GM13977 (cell line): Measurements from ENCODE around the gene CABLES2.

Experiments
- DNase-seq: peaks from one replicate; pipeline ENCODE4 v3.0.0; 2012; ENCODE audit warnings: low spot score
- CTCF ChIP-seq: IDR thresholded peaks from 2 replicates; pipeline ENCODE4 v1.5.1; 2012; ENCODE audit warnings: mild to moderate bottlenecking, control low read depth; ENCODE audit not compliant: insufficient read depth; ENCODE audit errors: extremely low read depth, missing control alignments
- in situ Hi-C: fragments of 300-500 bp; cut with MboI; formaldehyde crosslinking; loops from one replicate; pipeline ENCODE4 v1.12.0; 2022; ENCODE audit warnings: low sequenced_read_pairs, low pct_unique_long_range_greater_than_20kb, mixed read lengths, inconsistent platforms; ENCODE audit not compliant: unreplicated experiment

The CABLES2 gene

GRCh38 chr20:62451156-62451767, 44.2 kb upstream of the CABLES2 start:
- no peak for DNase-seq
- in situ Hi-C loops = no loop called here
- TF ChIP-seq CTCF = no peak

GRCh38 chr20:62449951-62450691, 43.0 kb upstream of the CABLES2 start:
- in situ Hi-C loops = no loop called here
- DNase-seq = no peak
- TF ChIP-seq CTCF = no peak

GRCh38 chr20:62448788-62449187, 41.7 kb upstream of the CABLES2 start:
- in situ Hi-C loops = no loop called here
- DNase-seq = no peak
- no peak for TF ChIP-seq CTCF

GRCh38 chr20:62448038-62448437, 41.0 kb upstream of the CABLES2 start:
- DNase-seq = no peak
- in situ Hi-C loops = no loop called here
- TF ChIP-seq CTCF = no peak

- no peak for TF ChIP-seq CTCF
- no peak for DNase-seq
- in situ Hi-C loops = no loop called here
Observed at GRCh38 chr20:62446888-62447869, 40.1 kb upstream of the CABLES2 start.

- in situ Hi-C loops = no loop called here
- no peak for TF ChIP-seq CTCF
- DNase-seq = no peak
Observed at GRCh38 chr20:62446481-62446880, 39.4 kb upstream of the CABLES2 start.
